AG04450 (cell line): Measurements from ENCODE around the gene SPAG5. TPM values are rescaled to one million over a fixed set of nuclear protein-coding genes. Genes with fewer than 3 reads are reported as not detected.
A peak's percentile ranks its signal among the peaks of the same experiment; 100 is the strongest.

Experiments used
- CTCF ChIA-PET: fragments of 300-600, 350-600 bp; formaldehyde crosslinking; extraction: SDS; loops from one replicate; lab custom pipeline; 2022; ENCODE audit warnings: antibody characterized with exemption, inconsistent platforms; lab: Charles Lee
- POLR2A ChIA-PET: fragments of 350-600 bp; formaldehyde crosslinking; extraction: SDS; loops from one replicate; lab custom pipeline; 2021; ENCODE audit warnings: antibody characterized with exemption, inconsistent platforms; lab: Yijun Ruan, JAX
- DNase-seq: peaks from one replicate; pipeline ENCODE4 v3.0.0-alpha.2; 2011; ENCODE audit warnings: low read depth, low spot score
- H3K27ac ChIP-seq: one replicate; pipeline ENCODE4 v1.5.1; 2012; ENCODE audit warnings: low read depth, low read length, control low read depth
- H3K27me3 ChIP-seq: one replicate; pipeline ENCODE4 v1.6.0; 2012; ENCODE audit warnings: low read length; ENCODE audit not compliant: control insufficient read depth, insufficient read depth
- H3K4me3 ChIP-seq: 2 replicates; pipeline ENCODE4 v1.5.1; 2011; ENCODE audit warnings: mild to moderate bottlenecking, low read depth, low read length, control low read depth
- H3K9me3 ChIP-seq: 2 replicates; pipeline ENCODE4 v1.5.1; 2012; ENCODE audit warnings: low read length; ENCODE audit not compliant: control insufficient read depth, insufficient read depth
- CTCF ChIP-seq: IDR thresholded peaks from 2 replicates; pipeline ENCODE4 v1.5.1; 2011; ENCODE audit warnings: low read depth, low read length, control low read depth, inconsistent platforms
- polyA plus RNA-seq: library from polyadenylated mRNA; depleted of rRNA; stranded (reverse); fragments of >200 nt; gene quantifications from 2 replicates; pipeline ENCODE4 v1.2.3, GENCODE V29; 2011

SPAG5 gene
- polyA plus RNA-seq, 1 experiment, result 17.4 TPM

GRCh38 chr17:28644787-28645575 is 46.2 kb upstream of the SPAG5 start, which contains the start of gene BLTP2:
BLTP2 (minus strand) TSS chr17:28645158; CDS start chr17:28645056, 102 bp downstream.
- H3K27me3 ChIP-seq, result no peaks in the 10 kb centered on the region
- POLR2A ChIA-PET, result interaction anchor here (0.6 to 2.2 kb wide), 5 partner anchors 17 to 74 kb away, joined by 3 to 17 read pairs (median 3); partner anchors contain the start of genes PIGS, SDF2 and SUPT6H
- CTCF ChIA-PET, result interaction anchor here (0.8 to 1.4 kb wide), 4 partner anchors 13 to 65 kb away, joined by 4 to 6 read pairs (median 4); no protein-coding TSS in a partner anchor
- H3K9me3 ChIP-seq, result no peaks in the 10 kb centered on the region; the same call in 1 of the 2 replicates
- H3K27ac ChIP-seq, result peak within 1 kb of the TSS; percentile 52
- TF ChIP-seq CTCF, result no peak
- peak; percentile 84 for DNase-seq
- H3K4me3 ChIP-seq, result peak within 1 kb of the TSS; percentile 91

- peak overlapping the region; percentile 52 for H3K27ac ChIP-seq
- H3K27me3 ChIP-seq, result no peaks in the 10 kb centered on the region
- ChIA-PET CTCF (interaction anchor here (0.8 to 1.8 kb wide), 9 partner anchors 8 to 470 kb away, joined by 3 to 5 read pairs (median 4); no protein-coding TSS in a partner anchor), POLR2A (interaction anchor here (0.6 to 2.2 kb wide), 4 partner anchors 18 to 76 kb away, joined by 3 to 17 read pairs (median 4); partner anchors contain the start of genes PROCA1, SDF2 and SUPT6H)
- no peak for DNase-seq
- peak; percentile 57 for TF ChIP-seq CTCF
- peak overlapping the region; percentile 91 for H3K4me3 ChIP-seq
- H3K9me3 ChIP-seq, result no peaks in the 10 kb centered on the region; the same call in 1 of the 2 replicates
These were observed 45.4 kb upstream of the SPAG5 start for GRCh38 chr17:28643983-28644786.

GRCh38 chr17:28641579-28641978 is 42.8 kb upstream of the SPAG5 start:
- Histone ChIP-seq H3K4me3 (no peak overlapping the region), H3K27ac (no peak overlapping the region), H3K27me3 (no peaks in the 10 kb centered on the region), H3K9me3 (no peaks in the 10 kb centered on the region; the same call in 1 of the 2 replicates)
- ChIA-PET CTCF (no interaction called here), POLR2A (no interaction called here)
- DNase-seq, result no peak
- no peak for TF ChIP-seq CTCF

GRCh38 chr17:28635506-28635905 is 36.7 kb upstream of the SPAG5 start:
- Histone ChIP-seq H3K27me3 (no peaks in the 10 kb centered on the region), H3K9me3 (no peaks in the 10 kb centered on the region), H3K4me3 (no peak overlapping the region), H3K27ac (no peak overlapping the region)
- DNase-seq, result no peak
- TF ChIP-seq CTCF, result no peak
- ChIA-PET CTCF (interaction anchor here (1.0 kb wide), 1 partner anchor 12 kb away, joined by 4 read pairs; no protein-coding TSS in a partner anchor), POLR2A (no interaction called here)
